Activated naive CD4-positive, alpha-beta T cell treated with anti-CD3 and anti-CD28 coated beads, Interleukin-2, amount 10 ng/mL, durations not matched to agents 5 hours and 36 hours (primary cell): ENCODE results near the gene PITX2. TPM values are rescaled to one million over a fixed set of nuclear protein-coding genes. Genes with fewer than 3 reads are reported as not detected.

Source experiments
- total RNA-seq, 2 experiments: library from RNA; stranded (reverse); gene quantifications; one replicate each; pipeline ENCODE4 v1.2.3, GENCODE V29; 2021

PITX2 gene
- total RNA-seq, result not detected

DNA sequence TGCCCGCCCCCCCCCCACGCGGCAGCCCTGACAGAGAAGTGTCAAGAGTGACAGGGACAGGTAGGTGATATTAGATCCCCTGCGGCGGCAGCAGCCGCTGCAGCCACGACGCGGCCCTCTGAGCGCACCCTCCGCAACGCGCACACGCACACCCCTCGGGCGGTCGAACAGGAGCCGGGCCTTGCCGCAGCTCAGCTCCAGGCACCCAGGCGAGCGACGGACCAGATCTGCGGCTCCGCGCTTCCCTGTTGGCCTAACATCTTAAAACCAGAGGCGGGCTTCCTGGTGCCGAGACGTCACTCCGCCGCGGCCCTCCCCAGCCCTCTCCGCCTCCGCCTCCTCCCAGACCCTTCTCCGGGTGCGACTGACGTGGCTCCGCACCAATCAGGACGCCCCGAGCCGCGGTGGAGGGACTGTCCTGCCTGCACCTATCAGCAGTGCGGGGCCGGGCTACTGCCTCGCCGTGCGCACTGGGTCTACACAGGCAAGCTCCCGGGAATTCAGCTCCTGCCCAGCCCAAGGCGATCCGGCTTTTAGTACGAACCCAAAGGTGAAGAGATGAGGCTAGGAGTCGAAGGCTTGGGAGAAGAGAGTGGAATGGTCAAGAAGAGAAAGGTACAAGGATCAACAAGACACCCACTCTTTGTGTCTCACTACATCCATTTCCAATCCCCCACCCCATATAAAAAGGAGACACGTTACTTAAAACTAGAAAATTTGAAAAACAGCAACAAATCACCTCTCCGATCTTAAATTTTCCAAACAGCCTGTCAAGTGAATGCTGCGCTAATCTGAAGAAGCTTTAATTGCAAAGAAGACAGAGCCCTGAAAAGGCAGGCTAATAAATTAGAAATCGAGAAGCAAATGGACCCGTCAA is at the start of gene PITX2:
Gene PITX2 (minus strand): TSS at position 237 of the 877 bp plus-strand sequence. CDS start 617 bp downstream, outside the sequence.

Other genes starting within 250 kb of the PITX2 start
- gene ENPEP, start 146.9 kb downstream of the PITX2 start, total RNA-seq, result not detected